CD4-positive, alpha-beta T cell treated with Interleukin-15 for 1 hour (primary cell): Measurements from ENCODE around the gene BET1.

Source experiments
- DNase-seq: peaks from one replicate; pipeline ENCODE4 v3.0.0-alpha.2; 2020

The BET1 gene

DNA sequence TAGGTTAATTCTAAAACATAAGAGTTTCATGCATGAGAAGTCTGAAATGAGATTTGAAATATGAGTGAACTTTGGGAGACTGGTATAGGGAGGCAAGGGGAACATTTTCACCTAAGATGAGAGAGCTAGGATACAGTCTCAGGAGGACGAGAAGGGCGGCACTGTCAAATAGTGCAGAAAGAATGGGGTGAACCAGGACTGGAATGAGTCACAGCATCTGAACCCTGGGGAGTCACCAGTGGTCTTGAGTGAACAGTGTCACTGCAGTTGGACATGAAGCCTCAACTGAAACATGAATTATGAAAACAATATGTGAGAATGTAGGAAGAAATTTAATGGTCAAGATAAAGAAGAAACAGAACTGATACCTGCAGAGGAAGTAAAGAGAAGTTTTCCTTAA is 48.9 kb downstream of the BET1 start:
- no peak for DNase-seq

DNA sequence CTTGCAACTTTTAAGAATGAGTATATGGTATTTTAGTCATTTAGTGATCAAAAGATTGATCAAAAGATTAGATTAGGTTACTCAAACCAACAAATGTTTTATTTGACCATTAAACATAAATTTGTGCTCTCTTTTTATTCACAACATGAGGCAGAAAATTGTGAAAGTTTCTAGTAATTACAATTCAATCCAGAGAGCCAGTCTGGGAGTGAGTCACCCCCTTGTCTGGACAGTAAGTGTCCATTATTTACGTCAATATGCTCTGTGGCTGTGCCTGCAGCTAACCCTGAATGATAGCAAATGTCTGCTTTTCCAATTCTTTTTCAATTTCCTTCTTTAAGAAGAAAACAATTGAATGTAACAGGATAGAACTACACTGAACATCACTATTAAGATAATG is 54.7 kb downstream of the BET1 start:
- DNase-seq = no peak

DNA sequence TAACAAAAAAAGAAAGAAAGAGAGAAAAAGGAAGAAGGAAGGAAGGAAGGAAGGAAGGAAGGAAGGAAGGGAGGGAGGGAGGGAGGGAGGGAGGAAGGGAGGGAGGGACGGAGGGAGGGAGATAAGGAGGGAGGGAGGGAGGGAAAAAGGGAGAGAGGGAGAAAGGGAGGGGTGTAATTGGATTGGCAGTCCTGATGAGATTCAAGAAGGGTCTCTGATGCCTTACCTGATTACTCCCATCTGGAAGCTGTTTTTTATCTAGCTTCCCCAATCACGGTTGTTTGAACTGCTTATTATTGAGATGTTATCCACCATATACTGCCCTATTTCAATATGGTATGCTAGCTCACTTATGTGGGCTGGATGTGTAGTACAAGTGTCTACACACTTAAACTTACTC is 55.3 kb downstream of the BET1 start:
- no peak for DNase-seq

DNA sequence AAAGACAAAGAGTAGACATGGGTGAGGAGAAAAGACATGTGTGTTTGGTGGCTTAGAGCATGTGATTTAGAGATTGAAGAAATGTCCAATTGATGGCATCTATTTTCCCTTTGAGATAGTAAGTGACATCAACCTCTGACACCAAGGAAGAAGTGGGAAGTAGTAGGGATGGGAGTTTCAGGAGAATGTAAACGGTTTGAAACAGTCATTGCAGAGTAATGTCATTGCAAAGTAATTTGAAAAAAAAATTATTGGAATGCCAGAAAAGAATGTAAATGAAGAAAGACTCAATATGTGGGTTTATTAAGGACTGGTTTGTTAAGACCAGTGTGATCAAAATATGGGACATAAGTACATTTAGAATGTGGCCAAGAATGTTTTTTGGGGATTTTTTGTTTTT is 56.0 kb downstream of the BET1 start:
- no peak for DNase-seq

DNA sequence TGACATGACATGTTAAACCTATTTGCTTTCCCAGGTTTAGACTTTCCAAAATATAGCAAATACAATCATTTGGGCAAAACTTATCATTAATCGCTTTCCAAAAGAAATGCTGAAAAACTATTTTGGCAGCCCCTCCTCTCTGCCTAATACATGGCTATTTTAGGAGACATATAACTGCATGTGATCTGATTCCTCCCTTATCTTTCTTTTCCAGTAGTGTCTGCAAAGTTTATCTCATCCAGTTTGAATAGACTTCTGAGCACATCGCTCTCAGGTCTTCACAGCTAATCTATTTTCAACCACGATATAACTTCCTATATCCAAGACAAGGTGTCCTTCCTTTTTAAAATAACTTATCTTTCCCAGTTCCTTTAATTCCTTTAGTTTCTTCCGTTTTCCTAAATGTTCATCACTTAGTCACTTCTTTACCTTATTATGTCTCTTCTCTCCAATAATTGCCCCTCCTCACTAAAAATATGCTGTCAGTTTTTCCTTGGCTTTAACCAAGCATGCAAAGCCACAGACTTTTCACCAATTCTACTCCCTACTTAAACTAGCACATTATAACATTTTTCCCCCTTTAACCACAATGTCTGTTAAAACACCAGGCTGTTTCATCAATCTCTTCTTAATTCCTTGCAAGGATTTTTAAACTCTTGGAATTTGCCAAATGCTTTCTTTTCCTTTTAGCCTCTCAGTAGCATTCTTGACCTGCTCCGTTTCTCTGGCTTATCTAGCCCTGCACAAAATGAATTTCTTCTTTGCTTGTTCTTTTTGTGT is 58.2 kb downstream of the BET1 start:
- DNase-seq = no peak

DNA sequence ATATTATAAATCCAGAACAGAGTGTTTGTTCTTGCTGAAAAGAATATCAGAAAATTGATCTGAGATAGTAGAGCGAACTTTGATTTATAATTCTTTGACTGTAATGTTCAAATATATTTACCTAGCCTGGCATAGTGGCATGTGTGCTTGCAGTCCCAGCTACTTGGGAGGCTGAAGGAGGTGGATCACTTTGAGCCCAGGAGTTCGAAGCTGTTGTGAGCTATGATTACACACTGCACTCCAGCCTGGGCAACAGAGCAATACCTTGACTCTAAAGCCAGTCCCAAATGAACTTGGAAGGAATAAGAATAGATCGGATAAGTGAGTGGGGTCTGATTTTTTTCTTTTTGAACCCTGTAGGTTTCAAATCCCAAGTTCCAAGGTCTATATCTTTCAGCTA is 59.1 kb downstream of the BET1 start:
- no peak for DNase-seq

DNA sequence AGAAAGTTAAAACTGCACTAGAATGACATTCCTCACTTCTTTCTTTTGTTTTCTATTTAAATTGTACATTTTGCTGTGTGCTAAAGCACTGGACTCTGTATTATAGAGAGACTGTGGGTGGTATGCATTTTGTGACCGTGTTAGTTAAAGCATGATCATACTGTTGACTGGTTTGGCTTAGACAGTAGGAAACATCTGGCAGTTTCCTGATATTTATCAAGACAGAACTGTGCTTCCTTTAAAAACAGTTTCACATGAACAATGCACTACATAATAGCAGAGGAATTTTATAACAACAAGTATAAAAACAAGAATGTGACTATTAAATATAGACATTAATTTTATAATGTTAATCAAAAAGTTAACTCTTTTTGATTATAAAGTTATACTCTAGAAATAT is 59.5 kb downstream of the BET1 start:
- no peak for DNase-seq

DNA sequence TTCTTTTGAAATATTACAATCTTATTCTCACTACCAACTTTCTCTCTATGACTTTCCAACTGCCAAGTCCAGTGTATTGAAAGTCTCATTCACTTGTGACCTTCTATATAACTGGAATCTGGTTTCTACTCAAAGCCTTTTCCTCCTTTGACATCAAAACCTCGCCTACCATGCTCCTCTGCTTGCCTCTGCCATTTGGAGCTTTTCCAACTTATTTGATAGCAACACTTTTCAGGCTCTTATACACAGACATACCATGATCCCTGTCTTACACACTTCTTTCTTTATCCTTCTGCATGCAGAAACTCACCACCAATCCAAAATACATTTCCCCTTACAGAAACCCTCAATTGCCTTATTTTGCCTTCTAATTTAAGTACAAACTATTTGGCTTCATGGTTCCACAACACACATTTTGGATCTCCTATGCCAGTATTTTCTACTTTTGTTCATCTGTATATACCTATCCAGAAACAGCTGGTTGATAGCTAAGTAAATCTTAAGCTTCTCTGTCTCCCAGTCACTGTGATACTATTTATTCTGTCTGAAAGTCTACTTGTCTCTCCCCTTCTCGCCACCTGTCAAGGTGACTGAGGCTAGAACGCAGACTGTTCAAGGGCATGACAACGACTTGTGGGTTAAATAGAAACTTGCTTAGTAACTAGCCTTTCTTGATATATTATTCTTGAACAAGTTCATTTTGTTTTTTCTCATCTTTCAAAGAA is 60.2 kb downstream of the BET1 start:
- no peak for DNase-seq
